SK-N-SH (cell line): ENCODE results near the gene C8G. TPM values are rescaled to one million over a fixed set of nuclear protein-coding genes. Genes with fewer than 3 reads are reported as not detected.

Source experiments
- CTCF ChIA-PET: fragments of 300-600, 350-600 bp; formaldehyde crosslinking; extraction: SDS; loops from one replicate; lab custom pipeline; 2021; lab: Yijun Ruan, JAX
- POLR2A ChIA-PET: fragments of 350-600 bp; sonication (Branson Sonifier 250); formaldehyde crosslinking; extraction: SDS; loops from one replicate; lab custom pipeline; 2020; ENCODE audit warnings: antibody characterized with exemption, inconsistent platforms; lab: Yijun Ruan, JAX
- DNase-seq: peaks from one replicate; pipeline ENCODE4 v3.0.0; 2012
- H2AFZ ChIP-seq: fragments of 200-600 bp; sonication (generic); 2 replicates; pipeline ENCODE4 v1.8.1; 2016; ENCODE audit warnings: antibody characterized with exemption, mild to moderate bottlenecking, low read depth
- H3F3A ChIP-seq: fragments of 200-600 bp; sonication (generic); replicated peaks from 2 replicates; pipeline ENCODE3; 2016; ENCODE audit warnings: antibody characterized with exemption, mild to moderate bottlenecking; ENCODE audit not compliant: insufficient read depth
- H3K27ac ChIP-seq, 2 experiments: fragments of 200-500 bp in 1 of 2; fragments of 200-600 bp in 1 of 2; sonication (Bioruptor generic) in 1 of 2; sonication (generic), shearing (Covaris generic) in 1 of 2; 2 replicates each; pipeline versions ENCODE4 v1.5.1 to v1.6.1; 2014 to 2016; ENCODE audit warnings: low read depth in 2 of 2, inconsistent platforms in 1 of 2, low read length in 1 of 2, mild to moderate bottlenecking in 1 of 2, mixed read lengths in 1 of 2
- H3K27me3 ChIP-seq: fragments of 200-600 bp; sonication (generic), shearing (Covaris generic); 2 replicates; pipeline ENCODE4 v1.6.1; 2016; ENCODE audit warnings: mixed run types; ENCODE audit not compliant: insufficient read depth
- H3K36me3 ChIP-seq, 2 experiments: fragments of 200-500 bp in 1 of 2; fragments of 200-600 bp in 1 of 2; sonication (Bioruptor generic) in 1 of 2; sonication (generic) in 1 of 2; replicated peaks in 1 of 2; 2 replicates each; pipeline versions ENCODE3 to v1.5.1; 2014 to 2016; ENCODE audit warnings: low read length in 1 of 2, mild to moderate bottlenecking in 1 of 2; ENCODE audit not compliant: insufficient read depth in 2 of 2, control insufficient read depth in 1 of 2
- H3K4me1 ChIP-seq, 2 experiments: fragments of 200-500 bp in 1 of 2; fragments of 200-600 bp in 1 of 2; sonication (Bioruptor generic) in 1 of 2; sonication (generic), shearing (Covaris generic) in 1 of 2; 2 replicates each; pipeline versions ENCODE4 v1.5.1 to v1.6.1; 2014 to 2016; ENCODE audit warnings: low read depth in 1 of 2, low read length in 1 of 2, mixed run types in 1 of 2; ENCODE audit not compliant: insufficient read depth in 2 of 2, control insufficient read depth in 1 of 2
- H3K4me2 ChIP-seq: fragments of 200-600 bp; sonication (generic), shearing (Covaris generic); 2 replicates; pipeline ENCODE4 v1.6.1; 2017; ENCODE audit warnings: mixed run types
- H3K4me3 ChIP-seq, 2 experiments: fragments of 200-500 bp in 1 of 2; fragments of 200-600 bp in 1 of 2; sonication (Bioruptor generic) in 1 of 2; sonication (generic), shearing (Covaris generic) in 1 of 2; 2 replicates each; pipeline versions ENCODE4 v1.5.1 to v1.8.1; 2014 to 2016; ENCODE audit warnings: low read depth in 2 of 2, inconsistent platforms in 1 of 2, low read length in 1 of 2, mild to moderate bottlenecking in 1 of 2, mixed read lengths in 1 of 2, moderate library complexity in 1 of 2
- H3K79me2 ChIP-seq: fragments of 200-600 bp; sonication (generic); 2 replicates; pipeline ENCODE4 v1.8.1; 2017; ENCODE audit warnings: mild to moderate bottlenecking; ENCODE audit not compliant: insufficient read depth
- H3K9ac ChIP-seq: fragments of 200-600 bp; sonication (generic); 2 replicates; pipeline ENCODE4 v1.6.1; 2017; ENCODE audit warnings: mixed run types
- H3K9me2 ChIP-seq: fragments of 200-600 bp; sonication (generic); 2 replicates; pipeline ENCODE4 v1.6.1; 2017; ENCODE audit warnings: mixed run types
- H3K9me3 ChIP-seq: fragments of 200-600 bp; sonication (generic); 2 replicates; pipeline ENCODE4 v1.6.1; 2017; ENCODE audit warnings: mixed run types, mild to moderate bottlenecking, moderate library complexity
- H4K20me1 ChIP-seq: fragments of 200-600 bp; sonication (generic); 2 replicates; pipeline ENCODE4 v1.6.1; 2017; ENCODE audit warnings: mild to moderate bottlenecking, mixed run types; ENCODE audit not compliant: insufficient read depth
- CHD2 ChIP-seq: fragments of 150-350 bp; IDR thresholded peaks from 2 replicates; pipeline ENCODE4 v1.6.1; 2018; ENCODE audit warnings: low read length; ENCODE audit not compliant: partially characterized antibody
- ELF1 ChIP-seq: IDR thresholded peaks from 2 replicates; pipeline ENCODE4 v1.4.0; 2012
- FOSL2 ChIP-seq: IDR thresholded peaks from 2 replicates; pipeline ENCODE4 v1.4.0; 2012; ENCODE audit warnings: low read depth, mild to moderate bottlenecking, moderate library complexity, borderline replicate concordance
- FOXJ3 ChIP-seq: sonication (generic); formaldehyde crosslinking; IDR thresholded peaks from 2 replicates; pipeline ENCODE4 v1.5.1; 2020; ENCODE audit warnings: mild to moderate bottlenecking, missing genetic modification reagents
- GABPA ChIP-seq: IDR thresholded peaks from 2 replicates; pipeline ENCODE4 v1.4.0; 2012; ENCODE audit warnings: low read depth, mild to moderate bottlenecking
- GATA2 ChIP-seq: sonication (generic); formaldehyde crosslinking; IDR thresholded peaks from 2 replicates; pipeline ENCODE4 v1.5.0; 2020; ENCODE audit warnings: mild to moderate bottlenecking, missing genetic modification reagents
- IRF3 ChIP-seq: fragments of 150-350 bp; IDR thresholded peaks from 2 replicates; pipeline ENCODE4 v1.6.1; 2016; ENCODE audit warnings: mild to moderate bottlenecking, low read depth, low read length
- JUND ChIP-seq: IDR thresholded peaks from 2 replicates; pipeline ENCODE4 v1.4.0; 2012
- MAX ChIP-seq: IDR thresholded peaks from 2 replicates; pipeline ENCODE4 v1.4.0; 2012; ENCODE audit warnings: low read depth
- MEF2A ChIP-seq: IDR thresholded peaks from 2 replicates; pipeline ENCODE4 v1.4.0; 2012; ENCODE audit warnings: low read depth, borderline replicate concordance
- NRF1 ChIP-seq: IDR thresholded peaks from 2 replicates; pipeline ENCODE4 v1.6.1; 2012; ENCODE audit warnings: low read depth, mild to moderate bottlenecking, low read length
- PBX3 ChIP-seq: IDR thresholded peaks from 2 replicates; pipeline ENCODE4; 2012
- RCOR1 ChIP-seq: fragments of 150-350 bp; IDR thresholded peaks from 2 replicates; pipeline ENCODE4 v1.6.1; 2017; ENCODE audit warnings: antibody characterized with exemption, low read length
- RFX5 ChIP-seq: IDR thresholded peaks from 2 replicates; pipeline ENCODE4 v1.6.1; 2012; ENCODE audit warnings: mild to moderate bottlenecking, improper control_type of control experiment, low read length
- SIN3A ChIP-seq: IDR thresholded peaks from 2 replicates; pipeline ENCODE4 v1.6.1; 2012; ENCODE audit warnings: low read depth, mild to moderate bottlenecking, low read length, moderate library complexity, borderline replicate concordance
- SMC3 ChIP-seq: IDR thresholded peaks from 2 replicates; pipeline ENCODE4 v1.6.1; 2012; ENCODE audit warnings: low read depth, low read length, improper control_type of control experiment
- TCF12 ChIP-seq: IDR thresholded peaks from 2 replicates; pipeline ENCODE4 v1.4.0; 2012
- TEAD4 ChIP-seq: IDR thresholded peaks from 2 replicates; pipeline ENCODE4 v1.4.0; 2012; ENCODE audit warnings: mild to moderate bottlenecking, borderline replicate concordance; ENCODE audit not compliant: insufficient read depth
- USF2 ChIP-seq: fragments of 150-350 bp; IDR thresholded peaks from 2 replicates; pipeline ENCODE4 v1.6.1; 2017; ENCODE audit warnings: antibody characterized with exemption, low read length, low read depth, borderline replicate concordance
- YY1 ChIP-seq: IDR thresholded peaks from 2 replicates; pipeline ENCODE4 v1.4.0; 2012; ENCODE audit warnings: low read depth, mild to moderate bottlenecking
- ZBTB33 ChIP-seq: IDR thresholded peaks from 2 replicates; pipeline ENCODE4 v1.4.0; 2012; ENCODE audit warnings: low read depth, borderline replicate concordance
- WGBS: methylation state at CpG from one replicate; pipeline ENCODE4 v1.1.6; 2017; ENCODE audit warnings: low lambda C conversion rate; 5-methylcytosine and 5-hydroxymethylcytosine counted together
- polyA plus RNA-seq, 3 experiments: library from polyadenylated mRNA; depleted of rRNA; stranded (reverse); fragments of >200 nt; gene quantifications; 2 replicates each; pipeline ENCODE4 v1.2.3, GENCODE V29; 2012

Gene C8G
- polyA plus RNA-seq, 1 of the 3 experiments (the other 2 are of a cell fraction) = 0.28 TPM

GRCh38 chr9:136917902-136918301 lies 27.1 kb upstream of the C8G start:
- H3K27ac ChIP-seq = no peak overlapping the region
- no peak for DNase-seq
- H4K20me1 ChIP-seq = no peaks in the 10 kb centered on the region
- no peak overlapping the region for H3K4me3 ChIP-seq
- H3K9ac ChIP-seq = no peak overlapping the region
- no peaks in the 10 kb centered on the region for H3K9me2 ChIP-seq
- H3K36me3 ChIP-seq = peaks cover 0 to 34% of the 10 kb centered on the region in 2 experiments
- ChIA-PET POLR2A (no interaction called here), CTCF (interaction anchor here (2.0 kb wide), 1 partner anchor 131 kb away, joined by 4 read pairs; no protein-coding TSS in a partner anchor)
- H2AFZ ChIP-seq = no peak overlapping the region
- WGBS = 97% methylated on average over 11 of the region's 11 CpGs
- H3K4me2 ChIP-seq = no peak overlapping the region
- TF ChIP-seq ZBTB33 (no peak), RCOR1 (no peak), IRF3 (no peak), SIN3A (no peak), YY1 (no peak), JUND (no peak), GABPA (no peak), FOXJ3 (CRISPR knock-in tag) (no peak), SMC3 (no peak), TEAD4 (no peak)
- TF ChIP-seq, all 33 proteins: peak for 0
- Histone ChIP-seq H3K79me2 (no peaks in the 10 kb centered on the region), H3K4me1 (peaks cover 0 to 2% of the 10 kb centered on the region in 2 experiments; a peak in 1 of 4 replicates), H3F3A (no peaks in the 10 kb centered on the region), H3K9me3 (no peaks in the 10 kb centered on the region), H3K27me3 (no peaks in the 10 kb centered on the region)

- DNase-seq = no peak
- no peak overlapping the region for H2AFZ ChIP-seq
- peaks cover 0 to 35% of the 10 kb centered on the region in 2 experiments for H3K36me3 ChIP-seq
- no peaks in the 10 kb centered on the region for H4K20me1 ChIP-seq
- no peak overlapping the region for H3K4me2 ChIP-seq
- CTCF ChIA-PET = interaction anchor here (1.0 to 1.7 kb wide), 3 partner anchors 8 to 19 kb away, joined by 3 to 4 read pairs (median 3); no protein-coding TSS in a partner anchor
- no peak overlapping the region for H3K4me3 ChIP-seq
- 97% methylated on average over 12 of the region's 15 CpGs for WGBS
- no peaks in the 10 kb centered on the region for H3F3A ChIP-seq
- H3K9ac ChIP-seq = no peak overlapping the region
- no peaks in the 10 kb centered on the region for H3K79me2 ChIP-seq
- no peak overlapping the region for H3K27ac ChIP-seq
- H3K9me3 ChIP-seq = no peaks in the 10 kb centered on the region
- H3K27me3 ChIP-seq = no peaks in the 10 kb centered on the region
- H3K9me2 ChIP-seq = no peaks in the 10 kb centered on the region
- H3K4me1 ChIP-seq = peaks cover 0 to 2% of the 10 kb centered on the region in 2 experiments; a peak in 1 of 4 replicates
- POLR2A ChIA-PET = no interaction called here
- TF ChIP-seq MAX = no peak
- TF ChIP-seq IRF3 = no peak
- TF ChIP-seq JUND = no peak
- TF ChIP-seq TCF12 = no peak
- no peak for TF ChIP-seq SMC3
- TF ChIP-seq PBX3 = no peak
- TF ChIP-seq CHD2 = no peak
- no peak for TF ChIP-seq NRF1
- TF ChIP-seq GABPA = no peak
- TF ChIP-seq FOSL2 = no peak
- TF ChIP-seq ELF1 = no peak
- TF ChIP-seq GATA2 (CRISPR knock-in tag) = no peak
- TF ChIP-seq USF2 = no peak
- no peak for TF ChIP-seq MEF2A
- TF ChIP-seq RFX5 = no peak
These were observed 25.0 kb upstream of the C8G start for GRCh38 chr9:136920069-136920468.
